Smooth muscle cell (in vitro differentiated cells): ENCODE data around the gene RALGAPA2. TPM values are rescaled to one million over a fixed set of nuclear protein-coding genes. Genes with fewer than 3 reads are reported as not detected.
A peak's percentile ranks its signal among the peaks of the same experiment; 100 is the strongest.

Source experiments
- DNase-seq: peaks from one replicate; lab custom pipeline; 2025; ENCODE audit not compliant: unreplicated experiment; lab: John Stamatoyannopoulos, UW
- H2AFZ ChIP-seq: fragments of 200-600 bp; sonication (generic); 2 replicates; pipeline ENCODE4 v1.6.0; 2016; ENCODE audit warnings: antibody characterized with exemption, low read depth, mild to moderate bottlenecking
- H3F3A ChIP-seq: fragments of 200-600 bp; sonication (generic); 2 replicates; pipeline ENCODE4 v1.6.0; 2017; ENCODE audit warnings: antibody characterized with exemption, low read depth
- H3K27ac ChIP-seq: fragments of 200-600 bp; sonication (generic); 2 replicates; pipeline ENCODE4 v1.5.1; 2016; ENCODE audit warnings: low read depth, mild to moderate bottlenecking
- H3K27me3 ChIP-seq: fragments of 200-600 bp; sonication (generic); 2 replicates; pipeline ENCODE4 v1.6.1; 2016; ENCODE audit warnings: low read depth, mild to moderate bottlenecking
- H3K36me3 ChIP-seq: fragments of 200-600 bp; sonication (generic); 2 replicates; pipeline ENCODE4 v1.5.1; 2016; ENCODE audit warnings: low read depth
- H3K4me1 ChIP-seq: fragments of 200-600 bp; sonication (generic); 2 replicates; pipeline ENCODE4 v1.5.1; 2016; ENCODE audit warnings: low read depth
- H3K4me2 ChIP-seq: fragments of 200-600 bp; sonication (generic); 2 replicates; pipeline ENCODE4 v1.6.0; 2016; ENCODE audit warnings: mild to moderate bottlenecking
- H3K4me3 ChIP-seq: fragments of 200-600 bp; sonication (generic); 2 replicates; pipeline ENCODE4 v1.5.1; 2016; ENCODE audit warnings: mild to moderate bottlenecking
- H3K79me2 ChIP-seq: fragments of 200-600 bp; sonication (generic); 2 replicates; pipeline ENCODE4 v1.6.0; 2016; ENCODE audit warnings: low read depth, mild to moderate bottlenecking
- H3K9ac ChIP-seq: fragments of 200-600 bp; sonication (generic); 2 replicates; pipeline ENCODE4 v1.6.0; 2016; ENCODE audit warnings: low read depth
- H3K9me3 ChIP-seq: fragments of 200-600 bp; sonication (generic); replicated peaks from 2 replicates; pipeline ENCODE4 v1.5.1; 2016; ENCODE audit warnings: low read depth
- H4K20me1 ChIP-seq: fragments of 200-600 bp; sonication (generic); 2 replicates; pipeline ENCODE4 v1.6.0; 2016; ENCODE audit warnings: low read depth
- WGBS: methylation state at CpG from one replicate; pipeline ENCODE4 v1.1.7; 2016; ENCODE audit warnings: low lambda C conversion rate; 5-methylcytosine and 5-hydroxymethylcytosine counted together
- polyA plus RNA-seq: library from polyadenylated mRNA; unstranded; fragments of >200 nt; fragmentation: Nextera tagmentation; extraction: Ambion mirVana; gene quantifications from 2 replicates; pipeline ENCODE4 v1.2.1, GENCODE V29; 2016
- total RNA-seq: library from RNA; depleted of rRNA; stranded (reverse); fragments of >200 nt; gene quantifications from 2 replicates; pipeline ENCODE4 v1.2.3, GENCODE V29; 2014
- TF ChIP-seq, protein P1 (sequence below): fragments of 200-600 bp; sonication (generic); IDR thresholded peaks from 2 replicates; pipeline ENCODE4 v1.5.1; 2017; ENCODE audit warnings: borderline replicate concordance, mild to moderate bottlenecking, antibody characterized with exemption; ENCODE audit not compliant: insufficient read depth, poor library complexity, severe bottlenecking

The RALGAPA2 gene
- total RNA-seq: 5.7 and 6.2 TPM in 2 replicates
- 2.8 and 3.5 TPM in 2 replicates for polyA plus RNA-seq

DNA sequence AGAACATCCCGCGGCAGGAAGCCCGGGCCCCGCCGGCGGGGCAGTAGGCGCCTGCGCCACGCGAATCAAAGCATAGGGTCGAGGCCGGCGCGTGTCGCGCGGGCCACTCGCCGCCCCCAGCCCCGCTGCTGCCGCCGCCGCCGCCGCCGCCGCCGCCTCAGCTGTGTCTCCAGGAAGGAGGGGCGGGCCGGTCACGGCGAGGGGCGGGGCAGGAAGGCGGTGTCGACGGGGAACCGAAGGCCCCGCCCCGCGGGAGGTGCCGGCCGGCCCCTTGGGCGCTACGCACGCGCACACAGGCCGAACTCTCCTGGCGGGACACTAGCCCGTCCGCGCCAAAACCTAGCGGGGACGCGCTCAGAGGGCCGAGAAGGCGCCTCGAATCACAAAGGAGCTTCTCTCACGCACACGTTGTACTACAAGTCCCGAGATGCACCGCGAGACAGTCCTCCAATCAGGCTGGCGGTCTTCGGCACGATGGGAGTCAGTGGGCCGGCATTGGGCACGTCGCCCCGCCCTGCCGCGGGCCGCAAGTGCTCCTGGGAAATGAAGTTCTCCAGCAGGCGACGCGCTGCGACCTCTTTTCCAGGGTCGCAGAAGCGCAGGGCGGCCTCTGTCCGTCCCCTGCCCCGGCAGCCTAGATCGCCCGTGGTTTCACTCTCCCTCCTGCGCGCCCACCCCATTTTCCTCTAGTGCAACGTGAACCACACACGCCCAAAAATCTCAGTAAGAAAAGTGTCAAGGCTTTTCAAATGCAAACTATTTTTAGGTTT lies at the start of gene RALGAPA2:
Gene RALGAPA2, minus strand, starts transcription at position 171 of the 770 bp plus-strand sequence. Its CDS starts 164 bp downstream, at position 7.
- no peaks in the 10 kb centered on the region for H3K36me3 ChIP-seq
- TF ChIP-seq, protein P1, sequence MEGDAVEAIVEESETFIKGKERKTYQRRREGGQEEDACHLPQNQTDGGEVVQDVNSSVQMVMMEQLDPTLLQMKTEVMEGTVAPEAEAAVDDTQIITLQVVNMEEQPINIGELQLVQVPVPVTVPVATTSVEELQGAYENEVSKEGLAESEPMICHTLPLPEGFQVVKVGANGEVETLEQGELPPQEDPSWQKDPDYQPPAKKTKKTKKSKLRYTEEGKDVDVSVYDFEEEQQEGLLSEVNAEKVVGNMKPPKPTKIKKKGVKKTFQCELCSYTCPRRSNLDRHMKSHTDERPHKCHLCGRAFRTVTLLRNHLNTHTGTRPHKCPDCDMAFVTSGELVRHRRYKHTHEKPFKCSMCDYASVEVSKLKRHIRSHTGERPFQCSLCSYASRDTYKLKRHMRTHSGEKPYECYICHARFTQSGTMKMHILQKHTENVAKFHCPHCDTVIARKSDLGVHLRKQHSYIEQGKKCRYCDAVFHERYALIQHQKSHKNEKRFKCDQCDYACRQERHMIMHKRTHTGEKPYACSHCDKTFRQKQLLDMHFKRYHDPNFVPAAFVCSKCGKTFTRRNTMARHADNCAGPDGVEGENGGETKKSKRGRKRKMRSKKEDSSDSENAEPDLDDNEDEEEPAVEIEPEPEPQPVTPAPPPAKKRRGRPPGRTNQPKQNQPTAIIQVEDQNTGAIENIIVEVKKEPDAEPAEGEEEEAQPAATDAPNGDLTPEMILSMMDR: no peak

DNA sequence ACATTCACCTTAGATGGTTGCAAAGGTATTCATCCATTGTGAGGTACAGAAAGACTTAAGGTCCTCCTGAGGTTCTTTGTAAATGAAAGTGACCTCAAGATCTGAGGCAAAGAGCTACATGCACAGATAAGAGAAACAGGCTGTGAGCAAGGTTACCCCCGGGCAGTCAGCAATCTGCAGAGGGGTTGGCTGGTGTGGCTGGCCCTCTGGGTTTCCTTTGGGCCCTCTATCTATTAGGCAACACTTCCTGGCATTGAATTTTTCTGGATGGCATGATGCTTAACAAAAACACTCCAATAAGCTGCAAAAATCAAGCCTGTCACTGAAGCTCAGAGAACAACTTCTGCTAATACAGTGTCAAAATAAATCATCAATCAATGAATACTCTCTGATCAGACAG lies 48.9 kb upstream of the RALGAPA2 start:
- TF ChIP-seq, protein P1: no peak
- 54% methylated on average over 1 of the region's 1 CpG for WGBS

More for the DNA sequence above, at the start of gene RALGAPA2:
- Histone ChIP-seq H2AFZ (peak within 1 kb of the TSS; percentile 99), H4K20me1 (no peaks in the 10 kb centered on the region), H3K27ac (peak within 1 kb of the TSS; percentile 71), H3K4me2 (peak within 1 kb of the TSS; percentile 92), H3F3A (no peaks in the 10 kb centered on the region), H3K4me3 (peak within 1 kb of the TSS; percentile 95), H3K4me1 (peaks cover 12% of the 10 kb centered on the region), H3K9ac (peak within 1 kb of the TSS; percentile 86), H3K79me2 (peaks cover 10% of the 10 kb centered on the region), H3K9me3 (no peaks in the 10 kb centered on the region), H3K27me3 (no peaks in the 10 kb centered on the region)
- DNase-seq: peak; percentile 99
- under 1% methylated on average over 49 of the region's 87 CpGs for WGBS

DNA sequence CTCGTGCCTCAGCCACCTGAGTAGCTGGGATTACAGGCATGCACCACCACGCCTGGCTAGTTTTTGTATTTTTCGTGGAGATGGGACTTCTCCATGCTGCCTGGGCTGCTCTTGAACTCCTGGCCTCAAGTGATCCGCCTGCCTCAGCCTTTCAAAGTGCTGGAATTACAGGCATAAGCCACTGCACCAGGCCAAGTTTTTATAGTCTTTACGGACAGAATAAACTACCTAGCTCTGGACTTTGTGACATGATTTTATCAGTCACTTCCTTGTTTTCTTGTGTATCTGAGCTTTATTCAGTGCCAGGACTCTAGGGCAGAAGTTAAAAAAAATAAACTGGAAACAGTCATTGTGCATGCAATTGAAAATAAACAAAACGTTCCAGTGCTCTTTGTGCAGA lies 46.7 kb upstream of the RALGAPA2 start:
- no peaks in the 10 kb centered on the region for H4K20me1 ChIP-seq
- no peaks in the 10 kb centered on the region for H3K36me3 ChIP-seq
- H3K9me3 ChIP-seq: no peaks in the 10 kb centered on the region
- DNase-seq: no peak
- TF ChIP-seq, protein P1: no peak
- H3K4me3 ChIP-seq: no peak overlapping the region
- no peak overlapping the region for H3K4me2 ChIP-seq
- H3K9ac ChIP-seq: no peak overlapping the region
- no peaks in the 10 kb centered on the region for H3F3A ChIP-seq
- no peaks in the 10 kb centered on the region for H3K79me2 ChIP-seq
- no peaks in the 10 kb centered on the region for H3K27me3 ChIP-seq
- 72% methylated on average over 6 of the region's 6 CpGs for WGBS
- no peak overlapping the region for H3K27ac ChIP-seq
- H2AFZ ChIP-seq: no peak overlapping the region
- no peaks in the 10 kb centered on the region for H3K4me1 ChIP-seq

More for the DNA sequence above, 48.9 kb upstream of the RALGAPA2 start:
- Histone ChIP-seq H4K20me1 (no peaks in the 10 kb centered on the region), H3K4me1 (no peaks in the 10 kb centered on the region), H3F3A (no peaks in the 10 kb centered on the region), H3K9ac (no peak overlapping the region), H3K4me2 (no peak overlapping the region), H2AFZ (no peak overlapping the region), H3K27me3 (no peaks in the 10 kb centered on the region), H3K4me3 (no peak overlapping the region), H3K9me3 (no peaks in the 10 kb centered on the region), H3K79me2 (no peaks in the 10 kb centered on the region), H3K27ac (no peak overlapping the region), H3K36me3 (no peaks in the 10 kb centered on the region)
- DNase-seq: no peak
